ENCODE results near the gene HMCN1. TPM values are rescaled to one million over a fixed set of nuclear protein-coding genes. Genes with fewer than 3 reads are reported as not detected.
"Not testable (repeated sequence)": the region's sequence is repeated elsewhere in the genome, so short reads cannot be mapped to it uniquely, and the experiment has no call there.

Gene HMCN1
- total RNA-seq, 4 donors from 2014 or later = 1.0 to 8.1 (median 2.5) TPM

- intact Hi-C loops (cut with DNase I; ENCODE audit: low total_unique reads) = no loop called here
- 53% methylated on average over 5 of the region's 5 CpGs for WGBS, 2 donors
- no peak for TF ChIP-seq CTCF (IDR thresholded peaks at IDR 0.05)
- no peak for TF ChIP-seq POLR2A (IDR thresholded peaks at IDR 0.05)
Observed at GRCh38 chr1:185774394-185774793, 40.2 kb downstream of the HMCN1 start.

GRCh38 chr1:185775501-185775900 lies 41.3 kb downstream of the HMCN1 start:
- TF ChIP-seq POLR2A (IDR thresholded peaks at IDR 0.05) (no peak), CTCF (IDR thresholded peaks at IDR 0.05) (no peak)
- intact Hi-C loops (cut with DNase I; ENCODE audit: low total_unique reads) = no loop called here
- H3K4me3 ChIP-seq (ENCODE audit: low read depth, poor library complexity, severe bottlenecking) = no peak overlapping the region
- no peak for DNase-seq (ENCODE audit: low spot score in 2 of 2)

More at GRCh38 chr1:185774394-185774793, 40.2 kb downstream of the HMCN1 start:
- no peak for DNase-seq (ENCODE audit: low spot score in 2 of 2)
- no peak overlapping the region for H3K4me3 ChIP-seq (ENCODE audit: low read depth, poor library complexity, severe bottlenecking)

- TF ChIP-seq POLR2A (IDR thresholded peaks at IDR 0.05) (no peak), CTCF (IDR thresholded peaks at IDR 0.05) (no peak)
- DNase-seq (ENCODE audit: low spot score in 2 of 2) = no peak
- H3K4me3 ChIP-seq (ENCODE audit: low read depth, poor library complexity, severe bottlenecking) = no peak overlapping the region
- intact Hi-C loops (cut with DNase I; ENCODE audit: low total_unique reads) = no loop called here
Observed at GRCh38 chr1:185776522-185776921, 42.3 kb downstream of the HMCN1 start.

GRCh38 chr1:185783860-185784259 lies 49.7 kb downstream of the HMCN1 start:
- intact Hi-C loops (cut with DNase I; ENCODE audit: low total_unique reads); H3K4me3 ChIP-seq (ENCODE audit: low read depth, poor library complexity, severe bottlenecking): not testable (repeated sequence)
- WGBS, 2 donors = 90 to 95% methylated on average over 10 of the region's 10 CpGs
- DNase-seq (ENCODE audit: low spot score in 2 of 2) = peak in 1 of 2 donors; percentile 81

GRCh38 chr1:185785586-185785985 lies 51.4 kb downstream of the HMCN1 start:
- TF ChIP-seq POLR2A (IDR thresholded peaks at IDR 0.05) = no peak
- TF ChIP-seq CTCF (IDR thresholded peaks at IDR 0.05) = no peak

GRCh38 chr1:185786524-185786923 lies 52.3 kb downstream of the HMCN1 start:
- H3K4me3 ChIP-seq (ENCODE audit: low read depth, poor library complexity, severe bottlenecking) = no peak overlapping the region
- no peak for DNase-seq (ENCODE audit: low spot score in 2 of 2)
- intact Hi-C loops (cut with DNase I; ENCODE audit: low total_unique reads) = no loop called here
- TF ChIP-seq POLR2A (IDR thresholded peaks at IDR 0.05) (no peak), CTCF (IDR thresholded peaks at IDR 0.05) (no peak)
- WGBS, 2 donors = 76 to 83% methylated on average over 3 of the region's 3 CpGs

More at GRCh38 chr1:185785586-185785985, 51.4 kb downstream of the HMCN1 start:
- intact Hi-C loops (cut with DNase I; ENCODE audit: low total_unique reads) = no loop called here
- 85 to 87% methylated on average over 3 of the region's 3 CpGs for WGBS, 2 donors
- DNase-seq (ENCODE audit: low spot score in 2 of 2) = no peak
- H3K4me3 ChIP-seq (ENCODE audit: low read depth, poor library complexity, severe bottlenecking) = no peak overlapping the region

All from lower leg skin (tissue), 4 donors.